B cell (primary cell): Measurements from ENCODE around the gene MAP3K5. TPM values are rescaled to one million over a fixed set of nuclear protein-coding genes. Genes with fewer than 3 reads are reported as not detected.

Experiments used
- ATAC-seq: fragments of 200-7000 bp; cut with Tn5 transposase; one replicate; pipeline ENCODE4 v1.10.0; 2021; ENCODE audit warnings: low read depth, mild to moderate bottlenecking, moderate number of reproducible peaks, moderate library complexity
- CTCF ChIA-PET: fragments of 350-600 bp; sonication (Branson Sonifier 250); formaldehyde crosslinking; loops from one replicate; lab custom pipeline; 2021; ENCODE audit warnings: antibody characterized with exemption, inconsistent platforms; lab: Charles Lee
- POLR2A ChIA-PET: fragments of 350-600 bp; sonication (Branson Sonifier 250); formaldehyde crosslinking; loops from one replicate; lab custom pipeline; 2021; ENCODE audit warnings: antibody characterized with exemption; lab: Charles Lee
- DNase-seq: peaks from one replicate; pipeline ENCODE4 v3.0.0; 2013
- H2AFZ ChIP-seq: 2 replicates; pipeline ENCODE4 v1.6.1; 2012; ENCODE audit warnings: mild to moderate bottlenecking, low read depth, low read length; ENCODE audit not compliant: insufficient read depth, poor library complexity, severe bottlenecking
- H3K27ac ChIP-seq, 2 donors: 1 replicate in 1 of 2; 2 replicates in 1 of 2; pipeline ENCODE4 v1.5.1; 2012 to 2013; ENCODE audit warnings: low read length in 2 of 2, mild to moderate bottlenecking in 2 of 2, moderate library complexity in 1 of 2
- H3K27me3 ChIP-seq, 4 experiments: fragments of 200-600 bp in 1 of 4; sonication (generic) in 1 of 4; replicated peaks in 1 of 4; 1 replicate in 2 of 4; 2 replicates in 2 of 4; pipeline versions ENCODE4 v1.6.1 to v1.7.0; 2013 to 2016; ENCODE audit warnings: low read length in 3 of 4, mild to moderate bottlenecking in 2 of 4, mixed read lengths in 1 of 4, moderate library complexity in 1 of 4; ENCODE audit not compliant: insufficient read depth in 4 of 4, control insufficient read depth in 3 of 4; ENCODE audit errors: control extremely low read depth in 1 of 4
- H3K36me3 ChIP-seq, 2 experiments: replicated peaks in 1 of 2; 1 replicate in 1 of 2; 2 replicates in 1 of 2; pipeline versions ENCODE4 v1.6.1 to v1.7.1; 2013; ENCODE audit warnings: low read length in 1 of 2; ENCODE audit not compliant: insufficient read depth in 2 of 2, control insufficient read depth in 1 of 2; ENCODE audit errors: control extremely low read depth in 1 of 2, extremely low read depth in 1 of 2
- H3K4me1 ChIP-seq, 2 donors: fragments of 200-600 bp in 1 of 2; sonication (generic) in 1 of 2; 1 replicate in 1 of 2; 2 replicates in 1 of 2; pipeline versions ENCODE4 v1.5.1 to v1.6.1; 2013 to 2017; ENCODE audit warnings: low read length in 2 of 2; ENCODE audit not compliant: control insufficient read depth in 2 of 2, insufficient read depth in 2 of 2
- H3K4me2 ChIP-seq: replicated peaks from 2 replicates; pipeline ENCODE3; 2012; ENCODE audit warnings: mild to moderate bottlenecking, low read depth, low read length; ENCODE audit not compliant: poor library complexity, severe bottlenecking
- H3K4me3 ChIP-seq, 5 experiments: fragments of 200-600 bp in 1 of 5; sonication (generic) in 1 of 5; 1 replicate in 3 of 5; 2 replicates in 2 of 5; pipeline versions ENCODE4 v1.5.1 to v1.7.0; 2011 to 2016; ENCODE audit warnings: low read length in 4 of 5, mild to moderate bottlenecking in 4 of 5, low read depth in 2 of 5, control low read depth in 1 of 5, moderate library complexity in 1 of 5; ENCODE audit not compliant: insufficient read depth in 1 of 5; ENCODE audit errors: control extremely low read depth in 1 of 5, extremely low read depth in 1 of 5
- H3K79me2 ChIP-seq: fragments of 200-600 bp; sonication (generic); one replicate; pipeline ENCODE4 v1.6.0; 2016; ENCODE audit warnings: low read length; ENCODE audit not compliant: control insufficient read depth, insufficient read depth
- H3K9ac ChIP-seq: fragments of 200-600 bp; sonication (generic); 2 replicates; pipeline ENCODE4 v1.6.1; 2017; ENCODE audit warnings: mild to moderate bottlenecking, low read length, moderate library complexity
- H3K9me3 ChIP-seq, 3 donors: one replicate each; pipeline versions ENCODE4 v1.6.1 to v1.7.1; 2013; ENCODE audit warnings: low read length in 2 of 3; ENCODE audit not compliant: control insufficient read depth in 2 of 3, insufficient read depth in 1 of 3; ENCODE audit errors: control extremely low read depth in 1 of 3
- H4K20me1 ChIP-seq: 2 replicates; pipeline ENCODE4 v1.6.0; 2012; ENCODE audit warnings: mild to moderate bottlenecking, low read length; ENCODE audit not compliant: insufficient read depth, control insufficient read depth, poor library complexity, severe bottlenecking
- H3K27ac Mint-ChIP-seq: one replicate; pipeline ENCODE4 v1.8.0; 2021; ENCODE audit warnings: mixed read lengths
- H3K27me3 Mint-ChIP-seq: one replicate; pipeline ENCODE4 v1.8.0; 2021; ENCODE audit warnings: mixed read lengths
- H3K4me1 Mint-ChIP-seq: one replicate; pipeline ENCODE4 v1.8.0; 2021; ENCODE audit warnings: mixed read lengths
- H3K4me3 Mint-ChIP-seq: one replicate; pipeline ENCODE4 v1.8.0; 2021; ENCODE audit warnings: mixed read lengths
- H3K9me3 Mint-ChIP-seq: one replicate; pipeline ENCODE4 v1.8.0; 2022; ENCODE audit warnings: mixed read lengths; ENCODE audit not compliant: insufficient read depth
- CTCF ChIP-seq: fragments of 200-600 bp; IDR thresholded peaks from one replicate; pipeline ENCODE4 v1.8.0; 2022; ENCODE audit warnings: antibody characterized with exemption, mild to moderate bottlenecking
- EZH2 ChIP-seq: IDR thresholded peaks from 2 replicates; pipeline ENCODE4 v1.6.1; 2012; ENCODE audit warnings: borderline replicate concordance, low read depth, mild to moderate bottlenecking, moderate library complexity, low read length; ENCODE audit not compliant: insufficient read depth, poor library complexity, severe bottlenecking
- WGBS: methylation state at CpG from one replicate; pipeline ENCODE4 v1.1.5; 2013; ENCODE audit warnings: missing lambda C conversion rate; ENCODE audit not compliant: insufficient coverage; 5-methylcytosine and 5-hydroxymethylcytosine counted together
- intact Hi-C: fragments of 100-400 bp; cut with micrococcal nuclease; formaldehyde crosslinking; loops from one replicate; pipeline ENCODE4 v1.10.0; 2022
- polyA plus RNA-seq: library from polyadenylated mRNA; depleted of rRNA; stranded (reverse); fragments of >200 nt; gene quantifications from 2 replicates; pipeline ENCODE4 v1.2.3, GENCODE V29; 2012
- total RNA-seq, 2 donors: library from RNA; stranded (reverse); fragments of 120-200 nt in 1 of 2; gene quantifications; 1 replicate in 1 of 2; 2 replicates in 1 of 2; pipeline versions ENCODE4 v1.2.3 to v1.2.4, GENCODE V29; 2013 to 2022

MAP3K5 gene
- total and polyA plus RNA-seq, 2 donors (not counting 1 experiment from before 2014, with no cell fraction given): 5.7 to 34.1 TPM

GRCh38 chr6:136564180-136564579, 228.1 kb downstream of the MAP3K5 start:
- WGBS: no CpG with 5 or more reads among the region's 1 CpG
- ChIA-PET CTCF (interaction anchor here (1.0 to 1.4 kb wide), 2 partner anchors 14 to 17 kb away, joined by 3 read pairs; partner anchors contain the start of gene MAP7), POLR2A (no interaction called here)
- TF ChIP-seq EZH2 (no peak), CTCF (no peak)
- Histone ChIP-seq H3K4me1 (peaks cover 8 to 9% of the 10 kb centered on the region in 2 donors), H3K36me3 (peaks cover 3 to 29% of the 10 kb centered on the region in 2 experiments), H3K79me2 (no peaks in the 10 kb centered on the region), H3K4me3 (no peak overlapping the region), H4K20me1 (no peaks in the 10 kb centered on the region), H3K4me2 (no peak overlapping the region), H2AFZ (no peak overlapping the region), H3K9ac (no peak overlapping the region), H3K27me3 (no peaks in the 10 kb centered on the region), H3K9me3 (no peaks in the 10 kb centered on the region), H3K27ac (no peak overlapping the region)
- Mint-ChIP-seq H3K4me1 (peaks cover 7% of the 10 kb centered on the region), H3K4me3 (no peak overlapping the region), H3K27me3 (no peaks in the 10 kb centered on the region), H3K9me3 (no peaks in the 10 kb centered on the region), H3K27ac (no peak overlapping the region)
- no peak for DNase-seq
- intact Hi-C loops: no loop called here
- ATAC-seq: no peak

- ATAC-seq (no peak), DNase-seq (no peak)
- Histone ChIP-seq H3K27me3 (no peaks in the 10 kb centered on the region), H3K9me3 (no peaks in the 10 kb centered on the region), H3K4me2 (no peak overlapping the region), H3K27ac (no peak overlapping the region), H3K36me3 (peaks cover 4 to 30% of the 10 kb centered on the region in 2 experiments), H3K9ac (no peak overlapping the region), H3K79me2 (no peaks in the 10 kb centered on the region), H3K4me1 (peaks cover 8 to 9% of the 10 kb centered on the region in 2 donors), H3K4me3 (no peak overlapping the region), H2AFZ (no peak overlapping the region), H4K20me1 (no peaks in the 10 kb centered on the region)
- POLR2A ChIA-PET: no interaction called here
- Mint-ChIP-seq H3K4me3 (no peak overlapping the region), H3K9me3 (no peaks in the 10 kb centered on the region), H3K27me3 (no peaks in the 10 kb centered on the region), H3K4me1 (peaks cover 7% of the 10 kb centered on the region), H3K27ac (no peak overlapping the region)
- TF ChIP-seq EZH2: no peak
- no peak for TF ChIP-seq CTCF
- intact Hi-C loops: no loop called here
- WGBS: 0% methylated on average over 1 of the region's 6 CpGs
- CTCF ChIA-PET: interaction anchor here (0.9 kb wide), 1 partner anchor 12 kb away, joined by 5 read pairs; no protein-coding TSS in a partner anchor
Measured at GRCh38 chr6:136563386-136564152, 228.7 kb downstream of the MAP3K5 start.
